ENCODE data around the gene ATP10B.

ATP10B gene

DNA sequence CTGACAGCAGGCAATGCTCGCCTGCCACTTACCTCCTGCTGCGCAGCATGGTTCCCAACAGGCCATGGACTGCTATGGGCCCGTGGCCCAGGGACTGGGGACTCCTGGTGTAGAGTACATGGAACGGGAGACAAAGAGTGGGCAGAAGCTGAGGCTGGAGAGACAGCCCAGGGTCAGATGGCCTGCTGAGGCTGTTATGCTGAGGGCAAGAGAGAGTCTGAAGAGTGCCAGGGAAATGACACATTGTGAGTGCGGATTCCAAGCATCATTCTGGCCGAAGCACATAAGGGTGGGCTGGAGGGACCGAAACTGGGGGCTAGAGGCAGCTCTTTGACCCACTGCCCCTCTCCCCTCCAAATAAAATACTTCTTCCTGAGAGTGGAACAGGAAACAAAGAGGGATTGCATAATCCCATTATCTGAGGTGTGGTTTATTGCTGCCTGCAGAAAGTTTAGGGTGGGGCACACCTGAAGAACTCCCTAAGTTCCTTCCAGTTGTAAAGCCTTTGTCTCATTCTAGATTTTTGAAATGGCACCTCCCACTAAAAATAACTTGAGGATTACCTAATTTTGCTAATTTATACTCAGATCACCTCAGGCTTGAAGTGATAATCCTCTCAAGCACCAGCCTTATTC, 158.1 kb downstream of the ATP10B start:
- in situ Hi-C loops (cut with HindIII; ENCODE audit: low sequenced_read_pairs) = no loop called here

DNA sequence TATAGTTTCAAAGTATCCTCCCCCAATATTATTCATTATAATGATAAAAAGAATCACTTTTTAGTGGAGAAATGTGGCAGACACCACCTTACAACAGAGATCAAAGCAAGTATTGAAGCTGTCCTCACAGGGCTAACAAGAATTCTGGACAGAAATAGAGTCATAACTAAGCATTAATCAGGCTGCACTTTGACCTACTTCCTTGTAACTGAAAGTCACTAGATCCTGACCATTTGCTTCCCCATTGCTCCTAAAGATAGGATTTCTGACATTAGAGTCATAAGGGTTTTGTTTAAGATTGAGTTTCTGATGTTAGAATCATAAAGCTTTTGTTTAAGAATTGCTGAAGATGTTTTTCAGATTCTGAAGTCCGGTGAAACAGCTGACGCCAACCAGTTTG, 159.7 kb downstream of the ATP10B start:
- in situ Hi-C loops (cut with HindIII; ENCODE audit: low sequenced_read_pairs) = no loop called here

DNA sequence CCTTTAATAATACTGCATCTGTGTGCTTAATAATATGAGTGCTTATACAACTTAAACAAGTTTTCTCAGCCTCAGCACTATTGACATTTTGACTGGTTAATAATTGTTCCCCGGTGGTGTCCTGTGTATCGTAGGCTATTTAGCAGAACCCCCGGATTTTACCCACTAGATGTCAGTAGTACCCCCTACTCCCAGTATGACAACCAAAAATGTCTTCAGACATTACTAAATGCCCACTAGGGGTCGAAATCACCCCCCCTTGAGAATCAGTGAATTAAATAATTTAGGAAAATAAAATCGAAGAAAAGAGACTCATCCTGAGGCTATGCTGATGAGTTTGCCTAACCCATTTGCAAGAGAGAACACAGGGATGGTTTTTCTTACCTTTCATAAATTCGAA, 166.3 kb downstream of the ATP10B start:
- in situ Hi-C loops (cut with HindIII; ENCODE audit: low sequenced_read_pairs) = no loop called here

DNA sequence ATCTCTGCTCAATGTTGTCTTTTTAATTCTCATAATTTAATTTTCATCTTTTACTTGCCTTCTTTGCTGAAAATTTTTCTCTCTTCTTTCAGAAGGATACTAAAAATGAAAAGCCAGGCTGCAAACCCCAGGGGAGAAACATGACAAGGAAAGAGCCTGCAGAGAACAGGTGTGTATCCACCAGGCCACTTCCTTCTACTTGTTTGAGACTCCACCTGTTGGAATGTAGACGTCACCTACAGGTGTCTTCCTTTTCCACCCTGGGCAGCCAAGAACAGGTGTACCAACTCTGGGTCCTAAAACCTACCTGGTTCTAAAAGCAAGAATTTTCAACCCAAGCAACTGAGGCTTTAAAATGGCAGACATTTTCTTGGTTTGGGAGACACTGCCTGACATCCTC, 166.8 kb downstream of the ATP10B start:
- in situ Hi-C loops (cut with HindIII; ENCODE audit: low sequenced_read_pairs) = no loop called here

- in situ Hi-C loops (cut with HindIII; ENCODE audit: low sequenced_read_pairs) = no loop called here
Observed at GRCh38 chr5:160679567-160680309, 172.3 kb downstream of the ATP10B start.

DNA sequence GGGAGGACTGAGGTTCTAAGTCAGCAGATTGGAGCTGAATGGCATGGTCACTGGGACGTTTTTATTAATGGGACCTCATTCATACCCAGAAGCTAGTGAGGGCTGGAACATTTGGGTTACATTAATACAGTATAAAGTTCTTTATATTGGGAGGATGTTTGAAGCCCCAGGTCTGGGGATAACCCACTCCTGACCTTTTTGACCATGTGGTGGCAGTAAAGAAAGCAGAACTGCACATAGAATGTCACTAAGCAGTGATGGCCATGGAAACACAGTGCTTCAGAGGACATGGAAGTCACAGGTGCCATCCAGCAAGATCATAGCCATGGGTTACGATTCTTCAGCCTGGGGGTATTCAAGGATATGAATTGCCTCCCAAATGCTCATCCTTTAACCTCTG, 176.0 kb downstream of the ATP10B start:
- in situ Hi-C loops (cut with HindIII; ENCODE audit: low sequenced_read_pairs) = no loop called here

DNA sequence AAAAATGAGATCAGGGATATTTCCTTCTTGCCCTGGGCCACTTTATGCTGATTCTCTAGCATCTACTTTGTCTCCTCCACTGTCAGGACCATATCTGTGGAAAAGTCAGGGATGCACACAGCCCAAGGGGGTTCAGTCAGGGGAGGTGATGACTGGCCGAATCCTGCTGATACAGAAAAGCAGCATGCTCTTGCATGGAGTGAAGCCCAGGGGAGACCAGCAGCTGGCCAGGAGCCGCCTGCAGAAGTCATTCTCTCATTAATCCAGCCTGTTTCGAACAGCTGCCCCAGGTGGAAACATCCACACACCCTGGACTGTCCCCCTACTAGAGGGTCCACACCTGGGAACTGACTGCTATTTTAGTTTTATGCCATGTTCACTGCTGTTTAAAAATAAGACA, 177.1 kb downstream of the ATP10B start:
- in situ Hi-C loops (cut with HindIII; ENCODE audit: low sequenced_read_pairs) = no loop called here

- in situ Hi-C loops (cut with HindIII; ENCODE audit: low sequenced_read_pairs) = no loop called here
Observed at GRCh38 chr5:160672521-160672920, 179.5 kb downstream of the ATP10B start.

GRCh38 chr5:160668356-160668755, 183.7 kb downstream of the ATP10B start:
- in situ Hi-C loops (cut with HindIII; ENCODE audit: low sequenced_read_pairs) = no loop called here

- in situ Hi-C loops (cut with HindIII; ENCODE audit: low sequenced_read_pairs) = no loop called here
Observed at GRCh38 chr5:160667160-160667559, 184.9 kb downstream of the ATP10B start.

GRCh38 chr5:160665460-160665859, 186.6 kb downstream of the ATP10B start:
- in situ Hi-C loops (cut with HindIII; ENCODE audit: low sequenced_read_pairs) = no loop called here

DNA sequence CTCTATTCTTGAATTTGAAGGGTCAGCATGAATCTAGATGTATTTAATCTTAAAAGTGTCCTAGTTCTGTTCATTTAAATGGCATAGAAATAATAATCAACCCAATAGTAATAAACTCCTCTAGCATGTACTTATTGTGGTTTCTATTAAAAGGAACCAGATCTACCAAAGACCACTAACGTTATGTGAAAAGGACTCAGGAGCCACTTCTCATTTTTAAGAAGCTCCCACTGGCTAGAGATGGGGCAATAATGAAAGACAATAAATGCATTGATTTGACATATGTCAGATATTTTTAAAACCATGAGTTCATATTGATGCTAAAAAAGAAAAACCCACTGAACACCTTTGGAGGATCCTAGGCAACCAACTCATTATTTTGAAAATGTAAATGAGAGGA, 191.9 kb downstream of the ATP10B start:
- in situ Hi-C loops (cut with HindIII; ENCODE audit: low sequenced_read_pairs) = no loop called here

DNA sequence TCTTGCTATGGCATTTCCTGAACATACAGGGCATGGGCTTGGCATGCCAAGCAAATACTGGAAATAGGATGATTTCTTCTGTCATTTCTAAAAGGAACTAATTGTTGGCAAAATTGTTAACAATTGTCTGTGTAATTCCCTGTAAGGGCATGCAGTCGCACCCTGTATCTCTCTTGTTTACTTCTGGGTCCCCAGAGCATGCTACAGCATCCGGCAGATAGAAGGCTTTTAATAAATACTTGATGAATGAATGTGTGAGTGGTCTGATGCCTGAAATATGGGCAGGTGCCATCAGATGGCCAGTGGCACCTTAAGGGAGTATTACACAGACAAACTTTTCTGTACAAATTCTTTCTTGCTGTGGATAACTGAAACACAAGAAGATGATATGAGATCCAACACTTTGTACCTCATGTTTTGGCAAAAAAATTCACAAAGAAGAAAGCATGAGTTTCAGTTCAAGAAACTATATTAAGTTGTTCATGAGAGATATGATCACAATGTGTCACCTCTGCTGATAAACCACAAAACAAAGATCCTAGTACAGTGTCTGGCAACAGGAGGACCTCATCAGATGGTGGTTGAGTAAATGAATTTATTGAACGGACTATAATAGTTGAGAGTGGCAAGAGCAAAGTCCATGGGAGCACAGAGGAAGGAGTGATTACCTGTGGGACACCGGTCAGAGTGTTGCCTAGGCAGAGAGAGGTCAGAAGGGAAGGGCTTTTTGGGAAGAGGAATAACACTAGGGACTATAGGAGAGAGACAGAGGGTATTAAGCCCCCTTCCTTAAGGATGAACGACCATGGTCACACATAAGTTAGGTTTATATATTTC, 194.2 kb downstream of the ATP10B start:
- in situ Hi-C loops (cut with HindIII; ENCODE audit: low sequenced_read_pairs) = no loop called here

DNA sequence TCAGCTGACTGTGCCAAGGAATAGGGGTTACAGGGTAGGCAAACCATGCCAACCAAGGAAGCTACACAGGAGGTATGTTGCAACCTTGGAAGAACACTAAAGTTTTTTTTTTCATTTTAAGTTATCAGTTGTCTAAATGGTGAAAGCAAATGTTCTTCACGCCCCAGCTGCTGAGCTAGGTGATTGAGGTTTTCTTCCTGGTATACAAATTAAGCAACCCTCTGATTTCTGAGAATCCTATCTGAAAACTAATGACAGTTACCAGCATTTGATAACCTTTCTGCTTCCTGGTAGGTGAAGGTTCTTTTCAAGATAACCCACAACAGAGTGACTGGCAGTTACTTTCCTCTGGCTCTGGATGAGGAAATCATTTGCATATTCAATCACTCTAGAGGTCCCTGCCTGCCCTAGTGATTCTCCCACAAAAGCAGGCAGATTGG, 194.9 kb downstream of the ATP10B start:
- in situ Hi-C loops (cut with HindIII; ENCODE audit: low sequenced_read_pairs) = no loop called here

DNA sequence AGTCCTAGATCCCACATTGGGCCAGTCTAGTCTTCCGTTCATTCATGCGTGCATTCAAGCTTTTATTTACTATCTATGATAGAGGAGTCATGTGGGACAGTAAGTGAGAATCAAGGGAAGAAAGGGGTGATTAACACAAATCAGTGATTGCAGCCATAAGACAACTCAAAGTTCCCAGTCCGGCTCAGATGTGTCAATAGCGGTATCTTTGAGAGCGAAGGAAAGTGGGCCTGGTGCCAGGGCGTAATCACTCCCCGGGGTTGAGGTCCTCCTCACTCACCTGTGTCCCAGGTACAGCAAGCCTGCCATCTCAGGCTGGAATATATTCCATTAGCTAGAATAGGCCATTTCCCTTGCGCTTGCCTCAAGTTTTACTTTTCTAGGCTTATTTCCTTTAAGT, 196.3 kb downstream of the ATP10B start:
- in situ Hi-C loops (cut with HindIII; ENCODE audit: low sequenced_read_pairs) = no loop called here

- in situ Hi-C loops (cut with HindIII; ENCODE audit: low sequenced_read_pairs) = no loop called here
Observed at GRCh38 chr5:160651692-160652645, 200.0 kb downstream of the ATP10B start.

GRCh38 chr5:160649304-160649703, 202.7 kb downstream of the ATP10B start:
- in situ Hi-C loops (cut with HindIII; ENCODE audit: low sequenced_read_pairs) = no loop called here

DNA sequence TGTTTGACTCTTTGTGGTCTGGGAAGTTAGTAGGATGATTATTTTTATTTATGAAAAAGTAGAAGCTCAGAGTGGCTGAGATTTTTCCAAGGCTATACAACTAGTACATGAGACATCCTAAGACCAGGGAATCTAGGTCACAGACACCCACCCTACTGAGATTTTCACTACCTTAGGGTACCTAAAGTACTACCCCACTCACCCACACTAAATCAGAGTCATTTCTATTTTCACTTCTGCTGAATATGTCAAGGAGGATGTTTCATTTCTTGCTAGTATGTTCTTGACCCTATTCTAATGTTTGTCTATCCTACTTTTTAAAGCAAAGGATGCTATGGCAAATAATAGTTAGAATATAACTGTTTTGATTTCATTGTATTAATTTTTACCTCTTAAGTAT, 206.0 kb downstream of the ATP10B start:
- in situ Hi-C loops (cut with HindIII; ENCODE audit: low sequenced_read_pairs) = no loop called here

- in situ Hi-C loops (cut with HindIII; ENCODE audit: low sequenced_read_pairs) = no loop called here
Observed at GRCh38 chr5:160643616-160644240, 208.3 kb downstream of the ATP10B start.

- in situ Hi-C loops (cut with HindIII; ENCODE audit: low sequenced_read_pairs) = no loop called here
Observed at GRCh38 chr5:160641405-160641804, 210.6 kb downstream of the ATP10B start.
